Choroid plexus epithelial cell (primary cell): ENCODE data around the gene ATRNL1.

Source experiments
- DNase-seq: peaks from one replicate; pipeline ENCODE4 v3.0.0-alpha.2; 2010; ENCODE audit warnings: low read depth
- H3K4me3 ChIP-seq: 2 replicates; pipeline ENCODE4 v1.5.1; 2011; ENCODE audit warnings: low read depth, mild to moderate bottlenecking, control low read depth, low read length, moderate library complexity
- TF ChIP-seq, protein P1 (sequence below): conservative IDR thresholded peaks from 2 replicates; pipeline ENCODE4 v1.5.1; 2011; ENCODE audit warnings: low read depth, mild to moderate bottlenecking, control low read depth, inconsistent platforms, low read length, moderate library complexity

ATRNL1 gene

DNA sequence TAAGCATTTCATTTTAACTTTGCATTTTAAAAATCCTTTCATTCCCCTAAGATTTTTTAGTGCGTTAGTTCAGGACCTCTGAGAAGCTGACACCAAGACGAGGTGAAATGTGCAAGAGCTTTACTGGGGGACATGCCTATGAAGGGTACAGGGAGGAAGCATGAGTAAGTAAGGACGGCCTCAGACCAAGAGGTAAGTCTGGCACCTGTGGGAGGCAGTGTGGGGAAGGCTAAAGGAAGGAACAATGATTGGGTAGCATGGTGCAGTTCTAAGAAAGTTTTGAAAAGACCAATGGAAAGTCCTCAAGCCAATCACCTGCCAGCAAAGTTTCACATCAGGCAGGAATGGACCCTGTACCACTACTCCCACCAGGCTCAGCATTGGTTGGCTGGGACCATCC, 810.7 kb downstream of the ATRNL1 start:
- no peak for DNase-seq
- TF ChIP-seq, protein P1, sequence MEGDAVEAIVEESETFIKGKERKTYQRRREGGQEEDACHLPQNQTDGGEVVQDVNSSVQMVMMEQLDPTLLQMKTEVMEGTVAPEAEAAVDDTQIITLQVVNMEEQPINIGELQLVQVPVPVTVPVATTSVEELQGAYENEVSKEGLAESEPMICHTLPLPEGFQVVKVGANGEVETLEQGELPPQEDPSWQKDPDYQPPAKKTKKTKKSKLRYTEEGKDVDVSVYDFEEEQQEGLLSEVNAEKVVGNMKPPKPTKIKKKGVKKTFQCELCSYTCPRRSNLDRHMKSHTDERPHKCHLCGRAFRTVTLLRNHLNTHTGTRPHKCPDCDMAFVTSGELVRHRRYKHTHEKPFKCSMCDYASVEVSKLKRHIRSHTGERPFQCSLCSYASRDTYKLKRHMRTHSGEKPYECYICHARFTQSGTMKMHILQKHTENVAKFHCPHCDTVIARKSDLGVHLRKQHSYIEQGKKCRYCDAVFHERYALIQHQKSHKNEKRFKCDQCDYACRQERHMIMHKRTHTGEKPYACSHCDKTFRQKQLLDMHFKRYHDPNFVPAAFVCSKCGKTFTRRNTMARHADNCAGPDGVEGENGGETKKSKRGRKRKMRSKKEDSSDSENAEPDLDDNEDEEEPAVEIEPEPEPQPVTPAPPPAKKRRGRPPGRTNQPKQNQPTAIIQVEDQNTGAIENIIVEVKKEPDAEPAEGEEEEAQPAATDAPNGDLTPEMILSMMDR: no peak
- no peak overlapping the region for H3K4me3 ChIP-seq

DNA sequence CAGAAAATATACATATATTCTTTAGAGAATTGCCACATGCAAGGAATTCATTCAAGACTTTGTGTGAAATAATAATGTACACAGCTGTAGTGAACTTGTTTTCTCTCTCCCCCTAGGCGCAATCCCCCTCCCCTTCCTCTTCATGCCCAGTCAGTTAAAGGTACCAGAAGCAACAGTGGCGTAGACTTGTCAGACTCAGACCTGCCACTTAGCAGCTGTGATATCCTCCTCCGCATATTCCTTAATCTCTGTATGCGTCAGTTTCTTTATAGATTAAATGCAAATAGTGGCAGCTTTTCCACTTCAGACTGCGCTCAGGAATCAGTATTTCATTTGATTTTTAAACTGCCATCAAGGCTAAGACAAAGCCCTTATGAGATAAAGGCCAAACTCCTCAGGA, 815.9 kb downstream of the ATRNL1 start:
- H3K4me3 ChIP-seq: no peak overlapping the region
- TF ChIP-seq, protein P1: no peak

DNA sequence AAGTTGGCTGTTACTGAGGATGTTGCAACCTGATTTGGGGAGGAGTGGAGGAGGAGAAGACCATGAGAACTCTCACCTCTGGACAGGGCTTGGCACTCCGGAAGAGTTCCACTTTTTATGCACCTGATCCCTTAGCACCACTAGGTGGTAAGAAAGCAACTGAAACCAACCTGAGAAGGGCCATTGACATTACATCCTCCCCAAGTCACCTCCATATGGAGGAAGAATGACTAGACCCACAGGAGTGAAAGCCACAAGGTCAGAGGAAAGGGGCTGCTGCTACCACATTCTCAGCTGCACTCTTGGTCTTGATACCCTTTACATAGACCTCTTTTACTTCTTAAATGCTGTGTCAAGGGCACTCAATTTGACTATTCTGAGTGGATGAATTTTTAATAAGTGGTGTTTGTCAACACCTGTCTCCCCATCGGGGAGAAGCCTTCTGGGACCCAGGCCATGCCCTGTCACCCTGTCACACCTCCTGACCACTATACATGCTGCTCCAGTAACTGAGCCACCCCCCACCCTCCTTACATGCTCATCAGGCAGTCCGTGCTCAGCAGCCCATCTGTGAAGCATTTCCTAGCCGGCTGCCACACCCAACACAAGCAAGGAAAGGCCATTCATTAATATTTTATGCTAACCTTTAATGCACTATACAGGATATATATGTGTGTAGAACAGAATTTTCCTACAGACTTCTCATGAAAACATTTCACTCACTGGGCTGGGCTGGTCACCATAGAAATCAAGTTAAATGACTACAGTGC, 817.0 kb downstream of the ATRNL1 start:
- TF ChIP-seq, protein P1: no peak
- no peak overlapping the region for H3K4me3 ChIP-seq
- DNase-seq: no peak

More for the DNA sequence above, 815.9 kb downstream of the ATRNL1 start:
- no peak for DNase-seq

DNA sequence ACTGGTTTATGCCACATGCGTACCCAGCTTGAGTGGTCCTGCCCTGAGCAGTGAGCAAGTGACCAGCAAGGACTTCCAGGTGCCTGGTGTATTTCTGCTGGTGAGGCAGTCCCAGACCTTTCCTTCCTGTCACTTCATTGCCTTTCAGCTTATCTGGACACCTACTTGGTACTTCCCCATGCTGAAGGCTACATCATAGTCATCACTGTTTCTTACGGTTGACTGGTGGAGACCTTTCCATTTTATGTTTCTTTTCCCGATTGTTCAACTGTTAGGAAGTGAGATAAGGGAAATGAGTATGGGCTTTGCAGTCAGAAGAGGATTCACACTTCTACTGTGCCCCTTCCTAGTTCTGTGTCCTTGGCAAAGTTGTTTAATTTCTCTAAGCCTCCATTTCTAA, 821.3 kb downstream of the ATRNL1 start:
- no peak for DNase-seq
- TF ChIP-seq, protein P1: no peak
- no peak overlapping the region for H3K4me3 ChIP-seq

DNA sequence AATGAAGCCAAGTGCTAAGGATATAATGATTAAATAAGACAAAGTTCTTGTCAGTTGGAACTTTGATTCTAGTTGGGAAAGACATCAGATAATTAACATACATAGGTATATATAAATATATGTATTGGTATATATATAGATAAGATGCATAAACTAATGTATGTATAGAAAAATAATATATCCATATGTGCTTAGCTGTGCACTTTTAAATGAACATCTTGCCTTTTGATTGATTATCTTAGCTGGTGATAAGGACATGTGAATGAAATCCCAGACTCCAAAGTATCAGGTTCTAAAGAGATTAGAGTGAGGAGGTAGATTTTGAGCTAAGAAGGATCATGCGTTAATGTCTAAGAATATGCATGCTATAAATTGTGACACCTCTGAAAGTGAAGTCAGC, 822.3 kb downstream of the ATRNL1 start:
- H3K4me3 ChIP-seq: no peak overlapping the region
- no peak for DNase-seq
- TF ChIP-seq, protein P1: no peak

DNA sequence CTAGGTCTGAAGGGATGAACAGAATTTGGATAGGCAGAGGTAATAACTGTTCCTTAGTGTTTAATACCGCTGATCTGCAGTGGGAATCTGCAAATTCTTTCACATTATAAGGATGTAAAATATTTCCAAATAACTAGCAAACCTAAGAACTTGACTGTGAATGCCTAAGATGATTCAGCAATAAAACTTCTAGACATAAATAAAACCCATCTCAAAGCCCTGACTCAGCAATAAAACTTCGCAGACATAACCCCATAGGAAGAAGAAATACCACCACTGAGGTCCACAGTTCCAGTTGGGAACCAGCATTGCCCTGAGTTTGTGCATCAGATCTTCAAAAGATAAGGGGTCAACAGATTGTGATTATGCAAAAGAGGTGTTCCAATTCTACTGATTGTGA, 825.6 kb downstream of the ATRNL1 start:
- DNase-seq: peak; percentile 46
- no peak overlapping the region for H3K4me3 ChIP-seq
- TF ChIP-seq, protein P1: no peak

DNA sequence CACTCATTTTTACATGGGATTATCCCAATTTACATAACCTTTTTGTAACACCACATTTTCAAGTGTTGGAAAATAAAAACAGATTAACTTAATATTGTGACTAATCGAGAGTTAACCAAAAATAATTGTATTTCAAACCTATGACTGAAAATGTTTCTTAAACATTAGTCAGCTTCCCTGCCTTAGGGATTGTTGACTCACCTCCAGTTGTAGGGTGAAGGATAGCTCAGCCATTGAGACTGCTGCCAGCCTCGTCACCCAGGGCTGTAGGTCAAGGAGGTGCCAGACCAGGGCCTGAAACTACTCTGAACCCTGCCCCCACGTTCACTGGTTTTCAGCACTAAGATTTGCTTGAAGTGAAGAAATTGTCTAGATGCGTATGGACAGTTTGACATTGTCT, 828.6 kb downstream of the ATRNL1 start:
- no peak for DNase-seq
- no peak overlapping the region for H3K4me3 ChIP-seq
- TF ChIP-seq, protein P1: no peak
